HTERT RPE-1 (cell line): ENCODE results near the gene FHIT.

ENCODE experiments used
- in situ Hi-C: fragments of 300-500 bp; cut with MboI; formaldehyde crosslinking; loops from 4 replicates; pipeline ENCODE4 v1.14.3; 2020; ENCODE audit warnings: low sequenced_read_pairs

The FHIT gene

DNA sequence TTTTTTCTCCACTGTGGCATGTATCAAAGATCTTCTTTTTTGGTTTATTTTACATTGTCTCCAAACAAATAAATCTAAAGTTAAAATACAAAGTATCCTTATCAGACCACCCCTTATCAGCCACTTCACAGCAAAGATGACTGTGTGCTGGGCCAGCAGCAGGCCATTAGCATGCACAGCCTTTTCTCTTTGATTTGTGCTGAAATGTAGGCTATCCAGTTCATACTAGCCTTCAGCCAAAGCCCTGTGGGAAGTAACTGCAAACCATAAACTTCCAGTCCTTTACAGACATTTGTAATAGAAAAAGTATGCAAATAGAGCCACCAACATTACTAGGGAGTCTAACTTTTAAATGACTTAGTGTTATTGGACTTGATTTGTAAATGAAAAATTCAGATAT lies 816.3 kb downstream of the FHIT start:
- in situ Hi-C loops: no loop called here

DNA sequence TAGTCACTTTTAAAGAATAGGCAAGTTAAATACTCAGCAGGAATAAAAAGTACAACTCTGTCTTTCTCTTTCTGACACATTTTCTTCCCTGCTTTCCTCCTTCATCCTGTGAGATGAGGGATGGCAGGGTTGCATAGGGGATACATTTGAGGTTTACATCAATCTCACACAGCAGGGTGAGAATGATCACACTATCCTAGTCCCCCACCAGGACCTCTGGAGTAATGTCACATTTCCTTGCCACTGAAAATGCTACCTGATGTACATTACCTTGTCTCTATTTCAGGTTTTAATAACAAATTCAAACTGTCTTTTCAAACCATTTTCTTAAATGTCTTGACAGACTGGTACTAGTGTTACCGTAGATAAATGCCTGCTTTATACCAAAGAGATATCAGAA lies 816.9 kb downstream of the FHIT start:
- in situ Hi-C loops: no loop called here

- in situ Hi-C loops: no loop called here
Observed at GRCh38 chr3:60431599-60431958, 819.7 kb downstream of the FHIT start.

GRCh38 chr3:60430205-60430604 lies 821.0 kb downstream of the FHIT start:
- in situ Hi-C loops: no loop called here

GRCh38 chr3:60427109-60427508 lies 824.1 kb downstream of the FHIT start:
- in situ Hi-C loops: no loop called here

DNA sequence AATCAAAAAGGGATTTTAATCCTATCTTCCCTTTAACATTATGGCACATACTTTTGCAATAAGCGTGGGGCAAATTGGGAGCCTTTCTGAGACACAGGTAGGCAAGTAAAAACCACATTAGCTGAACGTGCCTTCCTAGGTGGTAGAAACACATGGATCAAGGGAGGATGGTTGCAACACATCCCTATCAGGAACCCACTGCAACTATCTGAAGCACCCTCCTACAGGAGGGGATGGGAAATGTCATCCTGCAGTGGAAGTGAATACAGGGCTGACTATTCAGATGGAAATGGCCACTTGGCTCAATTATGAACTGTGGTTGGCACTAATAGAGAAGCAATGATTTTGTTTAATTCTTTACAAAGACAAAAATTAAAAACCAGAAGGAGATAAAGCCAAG lies 826.3 kb downstream of the FHIT start:
- in situ Hi-C loops: no loop called here

DNA sequence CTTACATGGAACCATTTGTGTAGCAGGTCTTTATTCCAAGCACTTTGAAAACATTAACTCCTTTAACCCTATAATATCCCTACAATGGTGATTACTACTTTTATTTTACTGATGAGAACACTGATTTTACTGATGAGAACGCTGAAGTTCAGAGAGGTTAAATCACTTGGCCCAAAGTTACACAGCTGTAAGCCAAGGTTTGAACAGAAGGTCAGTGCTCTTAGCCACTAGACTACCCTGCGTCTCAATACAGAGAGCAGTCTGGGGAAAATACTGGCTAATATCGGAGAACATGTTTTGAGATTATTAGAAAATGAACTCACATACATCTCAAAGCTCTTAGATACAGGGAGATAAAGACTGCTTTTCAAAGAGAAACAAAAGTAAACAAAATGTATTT lies 827.2 kb downstream of the FHIT start:
- in situ Hi-C loops: no loop called here

DNA sequence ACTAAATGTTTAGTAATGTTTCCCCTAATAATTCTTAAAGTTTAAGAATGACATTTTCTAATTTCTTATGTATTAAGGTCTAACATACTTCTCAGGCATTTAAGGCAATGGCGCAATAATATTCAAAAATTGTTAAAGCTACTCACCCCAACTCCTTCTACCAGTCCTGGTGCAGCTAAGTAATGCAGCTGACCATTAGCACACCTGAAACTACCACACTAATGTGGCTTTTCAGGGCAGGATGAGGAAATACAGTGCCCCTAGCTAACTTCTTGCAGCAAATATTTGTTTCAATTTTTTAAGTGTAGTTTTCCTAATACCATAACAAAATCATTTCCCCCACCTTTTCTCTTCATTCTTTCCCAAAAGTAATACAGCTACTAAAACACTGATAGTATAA lies 827.7 kb downstream of the FHIT start:
- in situ Hi-C loops: no loop called here

DNA sequence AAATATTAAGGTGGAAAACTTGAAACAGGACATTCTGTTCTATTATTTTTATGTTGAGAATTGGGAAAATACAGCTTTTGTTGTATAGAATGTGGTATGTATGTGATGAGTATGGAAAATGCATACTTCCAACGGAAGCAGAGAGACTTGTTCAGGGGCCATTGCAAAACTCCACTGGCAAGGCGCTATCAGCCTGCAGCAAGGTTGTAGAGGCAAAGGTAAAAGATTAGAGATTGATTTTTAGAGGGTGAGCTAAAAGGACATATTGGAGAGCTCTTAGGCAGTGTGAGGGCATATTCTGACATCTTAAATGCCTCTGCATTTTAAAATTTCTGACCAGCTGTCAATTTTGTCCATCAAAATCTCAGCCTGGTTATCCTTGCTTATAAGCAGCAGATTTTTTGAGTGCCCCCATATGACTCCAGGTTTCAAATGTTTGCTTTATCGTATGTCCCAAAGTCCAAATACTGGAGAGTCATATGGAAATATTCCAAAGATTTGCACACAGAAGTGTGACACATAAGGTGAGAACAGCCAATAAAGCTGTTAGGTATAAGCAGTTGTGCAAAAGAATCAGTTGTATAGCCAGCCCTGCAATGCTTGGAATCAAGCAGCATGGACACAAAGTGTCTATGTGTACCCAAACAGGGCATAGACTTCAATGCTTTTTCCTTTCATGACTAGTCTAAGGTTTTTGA lies 829.4 kb downstream of the FHIT start:
- in situ Hi-C loops: no loop called here

DNA sequence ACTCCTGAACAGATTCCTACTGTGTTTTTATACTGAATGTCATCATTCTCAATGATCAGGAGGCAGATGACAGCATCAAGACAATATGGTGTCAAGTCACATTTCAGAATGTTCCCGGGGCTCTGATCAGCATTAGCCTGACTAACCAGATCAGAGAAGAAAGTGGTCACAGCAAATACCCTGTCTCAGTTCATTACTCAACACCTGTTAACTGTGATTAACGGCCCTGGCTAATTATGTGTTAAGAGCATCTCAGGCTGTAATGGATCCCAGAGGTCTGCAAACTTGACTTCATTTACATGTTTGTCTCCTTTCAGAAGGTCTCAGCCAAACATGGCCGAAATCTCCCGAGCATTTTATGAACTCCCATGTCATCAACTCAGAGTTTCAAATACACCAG lies 833.7 kb downstream of the FHIT start:
- in situ Hi-C loops: no loop called here

DNA sequence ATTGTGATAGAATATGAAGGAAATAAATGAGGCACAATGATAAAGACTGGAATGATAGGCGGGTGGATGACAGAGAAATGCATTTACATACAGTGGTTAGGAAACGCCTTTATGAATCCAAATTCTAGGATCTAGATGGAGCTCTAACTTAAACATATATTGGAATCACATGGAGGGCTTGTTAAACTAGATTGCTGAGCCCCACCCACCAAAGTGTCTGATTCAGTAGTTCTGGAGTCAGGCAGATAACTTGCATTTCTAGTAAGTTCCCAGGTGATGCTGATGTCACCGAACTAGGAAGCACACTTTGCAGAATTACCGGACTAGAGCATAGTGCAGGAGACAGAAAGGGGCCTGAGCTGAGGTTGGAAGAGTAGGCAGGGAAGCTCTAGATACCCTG lies 837.2 kb downstream of the FHIT start:
- in situ Hi-C loops: no loop called here

- in situ Hi-C loops: no loop called here
Observed at GRCh38 chr3:60413551-60413950, 837.7 kb downstream of the FHIT start.

- in situ Hi-C loops: no loop called here
Observed at GRCh38 chr3:60403866-60404265, 847.4 kb downstream of the FHIT start.

- in situ Hi-C loops: no loop called here
Observed at GRCh38 chr3:60402931-60403330, 848.3 kb downstream of the FHIT start.

- in situ Hi-C loops: no loop called here
Observed at GRCh38 chr3:60399861-60400845, 851.1 kb downstream of the FHIT start.

- in situ Hi-C loops: no loop called here
Observed at GRCh38 chr3:60399292-60399691, 852.0 kb downstream of the FHIT start.

- in situ Hi-C loops: no loop called here
Observed at GRCh38 chr3:60395173-60395762, 856.0 kb downstream of the FHIT start.

DNA sequence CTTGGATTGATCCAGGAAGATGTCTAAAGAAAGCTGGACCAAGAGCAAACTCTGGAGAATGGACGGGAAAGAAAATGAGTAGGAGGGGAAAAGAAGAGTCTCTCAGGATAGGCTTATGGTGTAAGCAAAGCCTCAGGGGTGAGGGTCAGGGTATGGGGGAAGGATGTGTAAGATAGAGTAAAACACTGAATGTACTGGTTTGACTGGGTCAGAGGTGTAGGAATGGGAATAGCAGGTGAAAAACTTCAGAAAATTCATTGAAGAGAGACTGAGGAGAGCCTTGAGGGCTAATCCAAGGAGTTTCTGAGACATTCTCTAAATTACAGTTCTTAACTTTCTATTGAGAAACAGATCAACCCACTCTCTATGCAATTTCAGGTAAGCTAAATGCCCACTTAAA lies 857.3 kb downstream of the FHIT start:
- in situ Hi-C loops: no loop called here

DNA sequence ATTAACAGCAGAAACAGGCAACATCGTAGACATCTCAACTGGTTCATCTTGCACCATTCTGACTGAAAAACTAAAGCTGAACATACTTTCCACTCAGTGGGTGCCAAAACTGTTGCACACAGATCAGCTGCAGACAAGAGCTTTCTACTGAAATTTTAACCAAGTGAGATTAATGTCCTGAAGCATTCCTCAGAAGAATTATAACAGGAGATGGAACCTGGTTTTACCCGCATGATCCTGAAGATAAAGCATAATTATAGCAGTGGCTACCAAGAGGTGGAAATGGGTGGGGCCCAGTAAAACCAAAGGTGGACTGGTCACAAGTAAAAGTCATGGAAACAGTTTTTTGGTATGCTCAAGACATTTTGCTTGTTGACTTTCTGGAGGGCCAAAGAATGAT lies 858.8 kb downstream of the FHIT start:
- in situ Hi-C loops: no loop called here

GRCh38 chr3:60391292-60391691 lies 860.0 kb downstream of the FHIT start:
- in situ Hi-C loops: no loop called here

- in situ Hi-C loops: no loop called here
Observed at GRCh38 chr3:60388731-60389130, 862.5 kb downstream of the FHIT start.

GRCh38 chr3:60386306-60386705 lies 864.9 kb downstream of the FHIT start:
- in situ Hi-C loops: no loop called here
